ENCODE data around the gene JAZF1.
"Not testable (repeated sequence)": the region's sequence is repeated elsewhere in the genome, so short reads cannot be mapped to it uniquely, and the experiment has no call there.

- not testable (repeated sequence) for TF ChIP-seq CTCF (conservative IDR thresholded peaks at IDR 0.05); EZH2 (IDR thresholded peaks at IDR 0.05; ENCODE audit: low read depth)
Measured at GRCh38 chr7:28014340-28014739, 166.3 kb downstream of the JAZF1 start.

All from PC-9 (cell line).